Stimulated activated memory B cell treated with anti-CD40 and anti-IgM and Interleukin-4, amounts not matched to agents 10 μg/mL and 1 μg/mL and 100 μg/mL, for 72 hours (primary cell): ENCODE measurements around the gene TMEM205.
A peak's percentile ranks its signal among the peaks of the same experiment; 100 is the strongest.

Source experiments
- ATAC-seq: fragments of 150-1000 bp; cut with Tn5 transposase; 2 replicates; pipeline ENCODE4 v1.10.0; 2021
- H3K27ac Mint-ChIP-seq: one replicate; pipeline ENCODE4 v1.8.0; 2022; ENCODE audit warnings: mild to moderate bottlenecking, mixed read lengths
- H3K27me3 Mint-ChIP-seq: one replicate; pipeline ENCODE4 v1.8.0; 2022; ENCODE audit warnings: mixed read lengths
- H3K36me3 Mint-ChIP-seq: one replicate; pipeline ENCODE4 v1.8.0; 2022; ENCODE audit warnings: mixed read lengths
- H3K4me1 Mint-ChIP-seq: one replicate; pipeline ENCODE4 v1.8.0; 2022; ENCODE audit warnings: mixed read lengths
- H3K4me3 Mint-ChIP-seq: one replicate; pipeline ENCODE4 v1.8.0; 2022; ENCODE audit warnings: mild to moderate bottlenecking, moderate library complexity, mixed read lengths
- H3K9me3 Mint-ChIP-seq: one replicate; pipeline ENCODE4 v1.8.0; 2022; ENCODE audit warnings: mixed read lengths

TMEM205 gene

GRCh38 chr19:11377237-11377636, 31.2 kb upstream of the TMEM205 start:
- H3K27me3 Mint-ChIP-seq = no peaks in the 10 kb centered on the region
- peaks cover 42% of the 10 kb centered on the region for H3K4me1 Mint-ChIP-seq
- ATAC-seq = no peak
- no peak overlapping the region for H3K4me3 Mint-ChIP-seq
- peaks cover 8% of the 10 kb centered on the region for H3K36me3 Mint-ChIP-seq
- no peak overlapping the region for H3K27ac Mint-ChIP-seq
- no peaks in the 10 kb centered on the region for H3K9me3 Mint-ChIP-seq

GRCh38 chr19:11375143-11375948, 29.3 kb upstream of the TMEM205 start:
- H3K4me1 Mint-ChIP-seq = peaks cover 24% of the 10 kb centered on the region
- peaks cover 16% of the 10 kb centered on the region for H3K36me3 Mint-ChIP-seq
- H3K4me3 Mint-ChIP-seq = no peak overlapping the region
- peak; percentile 63 for ATAC-seq
- no peaks in the 10 kb centered on the region for H3K9me3 Mint-ChIP-seq
- H3K27me3 Mint-ChIP-seq = no peaks in the 10 kb centered on the region
- H3K27ac Mint-ChIP-seq = no peak overlapping the region

GRCh38 chr19:11374433-11375142, 28.5 kb upstream of the TMEM205 start, which contains the start of gene SWSAP1:
Gene SWSAP1, plus strand, starts transcription at chr19:11374666. Its CDS starts 15 bp downstream, at chr19:11374681.
- H3K27me3 Mint-ChIP-seq = no peaks in the 10 kb centered on the region
- H3K4me3 Mint-ChIP-seq = peak within 1 kb of the TSS; percentile 52
- no peak within 1 kb of the TSS for H3K27ac Mint-ChIP-seq
- H3K9me3 Mint-ChIP-seq = no peaks in the 10 kb centered on the region
- H3K36me3 Mint-ChIP-seq = peaks cover 19% of the 10 kb centered on the region
- peak; percentile 98 for ATAC-seq
- peaks cover 17% of the 10 kb centered on the region for H3K4me1 Mint-ChIP-seq

GRCh38 chr19:11373885-11374432, 27.9 kb upstream of the TMEM205 start:
- ATAC-seq = no peak
- H3K27me3 Mint-ChIP-seq = no peaks in the 10 kb centered on the region

GRCh38 chr19:11373166-11373884, 27.3 kb upstream of the TMEM205 start:
- Mint-ChIP-seq H3K4me3 (peak overlapping the region; percentile 52), H3K36me3 (peaks cover 32% of the 10 kb centered on the region), H3K27me3 (no peaks in the 10 kb centered on the region), H3K4me1 (peaks cover 17% of the 10 kb centered on the region), H3K9me3 (no peaks in the 10 kb centered on the region), H3K27ac (no peak overlapping the region)
- ATAC-seq = no peak

More at GRCh38 chr19:11373885-11374432, 27.9 kb upstream of the TMEM205 start:
- H3K27ac Mint-ChIP-seq = no peak overlapping the region
- no peaks in the 10 kb centered on the region for H3K9me3 Mint-ChIP-seq
- no peak overlapping the region for H3K4me3 Mint-ChIP-seq
- peaks cover 25% of the 10 kb centered on the region for H3K36me3 Mint-ChIP-seq
- peaks cover 17% of the 10 kb centered on the region for H3K4me1 Mint-ChIP-seq

GRCh38 chr19:11370744-11371143, 24.7 kb upstream of the TMEM205 start:
- Mint-ChIP-seq H3K27ac (no peak overlapping the region), H3K4me3 (no peak overlapping the region), H3K27me3 (no peaks in the 10 kb centered on the region), H3K4me1 (peaks cover 3% of the 10 kb centered on the region), H3K9me3 (no peaks in the 10 kb centered on the region), H3K36me3 (peaks cover 41% of the 10 kb centered on the region)
- ATAC-seq = no peak

- Mint-ChIP-seq H3K4me3 (no peak overlapping the region), H3K4me1 (no peaks in the 10 kb centered on the region), H3K27me3 (no peaks in the 10 kb centered on the region), H3K9me3 (no peaks in the 10 kb centered on the region), H3K27ac (no peak overlapping the region), H3K36me3 (peaks cover 50% of the 10 kb centered on the region)
- no peak for ATAC-seq
Observed at GRCh38 chr19:11367528-11367927, 21.5 kb upstream of the TMEM205 start.

- no peaks in the 10 kb centered on the region for H3K4me1 Mint-ChIP-seq
- no peaks in the 10 kb centered on the region for H3K27me3 Mint-ChIP-seq
- no peaks in the 10 kb centered on the region for H3K9me3 Mint-ChIP-seq
- H3K36me3 Mint-ChIP-seq = peaks cover 44% of the 10 kb centered on the region
- ATAC-seq = no peak
- no peak overlapping the region for H3K27ac Mint-ChIP-seq
- no peak overlapping the region for H3K4me3 Mint-ChIP-seq
Observed at GRCh38 chr19:11365557-11366117, 19.6 kb upstream of the TMEM205 start.

- H3K27ac Mint-ChIP-seq = no peak overlapping the region
- no peaks in the 10 kb centered on the region for H3K9me3 Mint-ChIP-seq
- H3K4me3 Mint-ChIP-seq = no peak overlapping the region
- no peaks in the 10 kb centered on the region for H3K27me3 Mint-ChIP-seq
- H3K4me1 Mint-ChIP-seq = no peaks in the 10 kb centered on the region
- ATAC-seq = no peak
- peaks cover 42% of the 10 kb centered on the region for H3K36me3 Mint-ChIP-seq
Observed at GRCh38 chr19:11364935-11365334, 18.9 kb upstream of the TMEM205 start.

GRCh38 chr19:11364296-11364904, 18.3 kb upstream of the TMEM205 start:
- peak; percentile 57 for ATAC-seq
- Mint-ChIP-seq H3K4me3 (no peak overlapping the region), H3K27me3 (no peaks in the 10 kb centered on the region), H3K36me3 (peaks cover 38% of the 10 kb centered on the region), H3K9me3 (no peaks in the 10 kb centered on the region), H3K27ac (no peak overlapping the region), H3K4me1 (no peaks in the 10 kb centered on the region)

- Mint-ChIP-seq H3K4me1 (no peaks in the 10 kb centered on the region), H3K27ac (no peak overlapping the region)
Observed at GRCh38 chr19:11363881-11364280, 17.8 kb upstream of the TMEM205 start.

GRCh38 chr19:11361771-11362731, 16.0 kb upstream of the TMEM205 start:
- H3K4me3 Mint-ChIP-seq = no peak overlapping the region
- H3K36me3 Mint-ChIP-seq = peaks cover 17% of the 10 kb centered on the region
- no peak for ATAC-seq
- no peaks in the 10 kb centered on the region for H3K4me1 Mint-ChIP-seq
- H3K27ac Mint-ChIP-seq = no peak overlapping the region
- H3K27me3 Mint-ChIP-seq = peaks cover 14% of the 10 kb centered on the region
- no peaks in the 10 kb centered on the region for H3K9me3 Mint-ChIP-seq

More at GRCh38 chr19:11363881-11364280, 17.8 kb upstream of the TMEM205 start:
- ATAC-seq = no peak
- no peak overlapping the region for H3K4me3 Mint-ChIP-seq
- H3K9me3 Mint-ChIP-seq = no peaks in the 10 kb centered on the region
- peaks cover 32% of the 10 kb centered on the region for H3K36me3 Mint-ChIP-seq
- H3K27me3 Mint-ChIP-seq = peaks cover 2% of the 10 kb centered on the region

GRCh38 chr19:11361037-11361770, 15.1 kb upstream of the TMEM205 start:
- no peak overlapping the region for H3K4me3 Mint-ChIP-seq
- no peaks in the 10 kb centered on the region for H3K9me3 Mint-ChIP-seq
- no peak for ATAC-seq
- H3K36me3 Mint-ChIP-seq = peaks cover 14% of the 10 kb centered on the region
- no peak overlapping the region for H3K27ac Mint-ChIP-seq
- H3K4me1 Mint-ChIP-seq = peaks cover 5% of the 10 kb centered on the region
- peaks cover 22% of the 10 kb centered on the region for H3K27me3 Mint-ChIP-seq
